ENCODE measurements around the gene CAMK1D. TPM values are rescaled to one million over a fixed set of nuclear protein-coding genes. Genes with fewer than 3 reads are reported as not detected.

The CAMK1D gene
- total and polyA plus RNA-seq, 2 experiments from 2014 or later: 4.6 to 7.2 TPM

DNA sequence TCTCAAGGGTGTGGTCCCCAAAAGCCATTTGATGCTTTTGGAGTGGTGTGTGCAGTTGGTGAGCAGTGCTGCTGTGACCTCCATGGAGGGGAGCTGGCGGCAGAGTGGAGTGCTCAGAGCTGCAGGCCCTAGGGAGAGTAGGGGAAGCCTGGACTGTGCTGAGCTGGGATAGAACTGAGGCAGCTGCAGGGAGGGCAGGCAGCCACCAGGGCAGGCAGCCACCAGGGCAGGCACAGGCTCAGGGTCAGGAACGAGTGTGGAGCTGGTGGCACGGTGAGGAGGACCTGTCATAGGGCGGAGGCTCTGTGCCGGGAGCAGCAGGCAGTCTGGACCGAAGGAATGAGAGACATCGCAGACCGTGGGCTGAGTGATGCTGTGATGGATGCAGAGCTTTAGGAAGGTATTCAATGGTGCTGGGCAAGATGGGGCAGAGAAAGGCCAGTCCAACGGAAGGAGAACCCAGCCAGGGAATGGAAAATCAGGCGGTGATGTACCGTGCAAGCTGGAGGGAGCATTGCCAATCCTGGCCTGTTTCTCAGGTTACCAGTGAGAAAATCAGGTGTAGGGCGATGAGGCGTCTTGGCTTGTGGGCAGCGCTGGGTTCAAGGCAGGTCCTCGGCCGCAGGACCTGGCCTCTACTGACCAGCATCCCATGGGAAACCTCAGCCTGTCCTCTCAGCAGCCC, 152.6 kb downstream of the CAMK1D start (continued):
- TF ChIP-seq, protein P1, sequence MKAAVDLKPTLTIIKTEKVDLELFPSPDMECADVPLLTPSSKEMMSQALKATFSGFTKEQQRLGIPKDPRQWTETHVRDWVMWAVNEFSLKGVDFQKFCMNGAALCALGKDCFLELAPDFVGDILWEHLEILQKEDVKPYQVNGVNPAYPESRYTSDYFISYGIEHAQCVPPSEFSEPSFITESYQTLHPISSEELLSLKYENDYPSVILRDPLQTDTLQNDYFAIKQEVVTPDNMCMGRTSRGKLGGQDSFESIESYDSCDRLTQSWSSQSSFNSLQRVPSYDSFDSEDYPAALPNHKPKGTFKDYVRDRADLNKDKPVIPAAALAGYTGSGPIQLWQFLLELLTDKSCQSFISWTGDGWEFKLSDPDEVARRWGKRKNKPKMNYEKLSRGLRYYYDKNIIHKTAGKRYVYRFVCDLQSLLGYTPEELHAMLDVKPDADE (IDR thresholded peaks at IDR 0.05): no peak
- TF ChIP-seq REST (IDR thresholded peaks at IDR 0.05; ENCODE audit: unreplicated experiment): no peak
- no peak for TF ChIP-seq CREB1 (CRISPR knock-in tag; IDR thresholded peaks at IDR 0.05; ENCODE audit: low read depth)
- TF ChIP-seq EZH2 (IDR thresholded peaks at IDR 0.05; ENCODE audit: low read depth, unreplicated experiment): no peak
- no peak for TF ChIP-seq NANOG (IDR thresholded peaks at IDR 0.05; ENCODE audit: borderline replicate concordance)
- TF ChIP-seq ZNF331 (CRISPR knock-in tag; IDR thresholded peaks at IDR 0.05; ENCODE audit: low read depth): no peak

DNA sequence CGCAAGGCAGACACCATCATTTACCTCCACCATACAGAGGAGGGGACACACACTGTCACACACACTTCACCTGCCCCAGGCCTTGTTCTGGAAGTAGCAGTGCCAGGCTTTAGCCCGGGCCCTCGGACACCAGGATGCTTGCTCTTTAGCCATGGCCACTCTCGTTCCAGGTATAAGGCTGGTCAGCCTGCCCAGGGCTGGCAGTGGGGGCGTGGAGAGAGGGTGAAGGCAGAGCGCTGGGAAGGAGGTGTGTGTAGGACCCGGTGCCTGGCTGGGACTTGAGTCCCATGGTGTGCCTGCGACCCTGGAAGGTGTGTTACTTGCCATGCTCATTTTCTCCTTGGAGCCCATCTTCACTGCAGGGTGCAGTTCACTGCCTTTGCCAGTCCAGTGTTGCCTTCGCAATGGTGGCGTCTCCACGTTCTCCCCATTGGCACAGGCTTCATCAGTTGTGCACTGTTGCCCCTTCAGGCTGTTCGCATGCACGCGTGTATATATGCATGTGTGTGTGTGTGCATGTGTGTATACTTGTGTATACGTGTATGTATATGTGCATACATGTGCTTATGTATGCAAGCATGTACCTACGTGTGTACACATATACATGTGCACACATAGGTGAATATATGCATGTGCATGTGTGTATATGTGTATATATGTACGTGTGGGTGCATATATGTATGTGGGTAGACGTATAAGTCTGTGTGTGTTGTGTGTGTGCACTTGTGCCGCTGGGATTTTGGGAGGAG, 153.4 kb downstream of the CAMK1D start:
- Mint-ChIP-seq H3K27me3 (ENCODE audit: insufficient read depth, low read depth, poor library complexity) (peaks cover 4% of the 10 kb centered on the region), H3K27ac (no peak overlapping the region), H3K9me3 (no peaks in the 10 kb centered on the region), H3K36me3 (ENCODE audit: low read depth) (no peaks in the 10 kb centered on the region), H3K4me1 (peaks cover 43% of the 10 kb centered on the region), H3K4me3 (no peak overlapping the region)
- DNase-seq (ENCODE audit: low spot score) (no peak), ATAC-seq (no peak)
- H3K4me1 ChIP-seq (ENCODE audit: insufficient read depth): peaks cover 17% of the 10 kb centered on the region
- no peak overlapping the region for H3K27ac ChIP-seq (ENCODE audit: low read depth)
- no peaks in the 10 kb centered on the region for H3F3A ChIP-seq (replicated peaks; ENCODE audit: low read depth)
- H3K9me2 ChIP-seq (ENCODE audit: insufficient read depth): no peaks in the 10 kb centered on the region
- no peaks in the 10 kb centered on the region; the same call in 1 of the 2 replicates for H3K79me2 ChIP-seq (replicated peaks; ENCODE audit: insufficient read depth)
- H3K36me3 ChIP-seq (ENCODE audit: insufficient read depth): no peaks in the 10 kb centered on the region
- no peak overlapping the region for H3K4me2 ChIP-seq
- H4K20me1 ChIP-seq (replicated peaks; ENCODE audit: insufficient read depth): 0 out of 2 replicates have a peak, but pooled peaks cover 5% of the 10 kb centered on the region
- no peak overlapping the region for H3K4me3 ChIP-seq
- H3K27me3 ChIP-seq (ENCODE audit: insufficient read depth): no peaks in the 10 kb centered on the region
- H2AFZ ChIP-seq: no peak overlapping the region
- TF ChIP-seq CTCF (conservative IDR thresholded peaks at IDR 0.05; ENCODE audit: low read depth in 2 of 2) (no peak), EZH2 (IDR thresholded peaks at IDR 0.05; ENCODE audit: low read depth, unreplicated experiment) (no peak), REST (IDR thresholded peaks at IDR 0.05; ENCODE audit: unreplicated experiment) (no peak), EZH2phosphoT487 (IDR thresholded peaks at IDR 0.05; ENCODE audit: unreplicated experiment) (no peak), NANOG (IDR thresholded peaks at IDR 0.05; ENCODE audit: borderline replicate concordance) (no peak), STAT1 (IDR thresholded peaks at IDR 0.05; ENCODE audit: unreplicated experiment) (no peak), CREB1 (CRISPR knock-in tag; IDR thresholded peaks at IDR 0.05; ENCODE audit: low read depth) (no peak), POLR2AphosphoS5 (IDR thresholded peaks at IDR 0.05; ENCODE audit: low read depth) (no peak), JUNB (IDR thresholded peaks at IDR 0.05; ENCODE audit: unreplicated experiment) (no peak), ZNF331 (CRISPR knock-in tag; IDR thresholded peaks at IDR 0.05; ENCODE audit: low read depth) (no peak), ZNF114 (CRISPR knock-in tag; IDR thresholded peaks at IDR 0.05) (no peak)
- TF ChIP-seq, protein P1 (IDR thresholded peaks at IDR 0.05): no peak
